Measurements from ENCODE around the gene KRTAP9-1.

DNA sequence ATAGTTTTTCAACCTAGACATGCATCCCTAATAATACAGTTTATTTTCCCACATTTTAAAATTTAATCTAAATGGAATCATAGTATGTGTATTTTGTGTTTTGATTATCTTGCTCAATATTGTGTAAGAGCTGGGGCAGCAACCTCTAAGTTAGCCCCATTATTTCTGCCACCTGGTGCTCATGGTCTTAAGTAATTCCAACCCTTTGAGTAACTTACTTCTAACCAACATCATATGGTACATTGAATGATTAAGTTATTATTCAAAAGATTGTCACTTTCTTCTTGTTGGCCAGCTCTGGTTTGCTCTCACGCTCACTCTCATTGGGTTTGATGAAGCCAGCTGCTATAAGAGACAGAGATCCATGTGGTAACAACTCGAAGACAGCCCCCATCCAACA is 17.8 kb upstream of the KRTAP9-1 start:
- TF ChIP-seq, protein P1, sequence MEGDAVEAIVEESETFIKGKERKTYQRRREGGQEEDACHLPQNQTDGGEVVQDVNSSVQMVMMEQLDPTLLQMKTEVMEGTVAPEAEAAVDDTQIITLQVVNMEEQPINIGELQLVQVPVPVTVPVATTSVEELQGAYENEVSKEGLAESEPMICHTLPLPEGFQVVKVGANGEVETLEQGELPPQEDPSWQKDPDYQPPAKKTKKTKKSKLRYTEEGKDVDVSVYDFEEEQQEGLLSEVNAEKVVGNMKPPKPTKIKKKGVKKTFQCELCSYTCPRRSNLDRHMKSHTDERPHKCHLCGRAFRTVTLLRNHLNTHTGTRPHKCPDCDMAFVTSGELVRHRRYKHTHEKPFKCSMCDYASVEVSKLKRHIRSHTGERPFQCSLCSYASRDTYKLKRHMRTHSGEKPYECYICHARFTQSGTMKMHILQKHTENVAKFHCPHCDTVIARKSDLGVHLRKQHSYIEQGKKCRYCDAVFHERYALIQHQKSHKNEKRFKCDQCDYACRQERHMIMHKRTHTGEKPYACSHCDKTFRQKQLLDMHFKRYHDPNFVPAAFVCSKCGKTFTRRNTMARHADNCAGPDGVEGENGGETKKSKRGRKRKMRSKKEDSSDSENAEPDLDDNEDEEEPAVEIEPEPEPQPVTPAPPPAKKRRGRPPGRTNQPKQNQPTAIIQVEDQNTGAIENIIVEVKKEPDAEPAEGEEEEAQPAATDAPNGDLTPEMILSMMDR (IDR thresholded peaks at IDR 0.05): no peak
- no peak for TF ChIP-seq POLR2A (IDR thresholded peaks at IDR 0.05)
